Sigmoid colon (tissue), 7 donors: Measurements from ENCODE around the gene ZNF771. TPM values are rescaled to one million over a fixed set of nuclear protein-coding genes. Genes with fewer than 3 reads are reported as not detected.
A peak's percentile ranks its signal among the peaks of the same experiment; 100 is the strongest.

ENCODE experiments used
- DNase-seq: peaks from one replicate; pipeline ENCODE4 v3.0.0-alpha.2; 2019
- H3K27ac ChIP-seq, 4 donors: fragments of 200-600 bp; sonication (generic); one replicate each; pipeline ENCODE4 v1.5.1; 2016 to 2019; ENCODE audit warnings: mild to moderate bottlenecking in 1 of 4
- H3K27me3 ChIP-seq, 3 donors: fragments of 200-600 bp; sonication (generic); one replicate each; pipeline ENCODE4 v1.5.1; 2019; ENCODE audit warnings: mild to moderate bottlenecking in 1 of 3
- H3K36me3 ChIP-seq, 4 donors: fragments of 200-600 bp; sonication (generic); one replicate each; pipeline ENCODE4 v1.5.1; 2016 to 2019
- H3K4me1 ChIP-seq, 4 donors: fragments of 200-600 bp; sonication (generic); one replicate each; pipeline ENCODE4 v1.5.1; 2017 to 2019
- H3K4me3 ChIP-seq, 4 donors: fragments of 200-600 bp; sonication (generic); one replicate each; pipeline ENCODE4 v1.5.1; 2017 to 2019; ENCODE audit warnings: mild to moderate bottlenecking in 2 of 4, moderate library complexity in 1 of 4
- H3K9me3 ChIP-seq, 4 donors: fragments of 200-600 bp in 3 of 4; sonication (generic) in 3 of 4; one replicate each; pipeline versions ENCODE4 v1.5.1 to v1.6.1; 2013 to 2019
- EP300 ChIP-seq, 4 donors: sonication (generic); formaldehyde crosslinking; IDR thresholded peaks; one replicate each; pipeline ENCODE4 v1.6.1; 2017; ENCODE audit warnings: antibody characterized with exemption in 4 of 4
- POLR2A ChIP-seq, 2 donors: fragments of 450-650 bp; IDR thresholded peaks; one replicate each; pipeline ENCODE4 v1.6.1; 2016; ENCODE audit warnings: antibody characterized with exemption in 2 of 2, mild to moderate bottlenecking in 2 of 2, moderate library complexity in 2 of 2
- POLR2AphosphoS5 ChIP-seq, 4 donors: sonication (generic); formaldehyde crosslinking; IDR thresholded peaks; one replicate each; pipeline ENCODE4 v1.6.1; 2017; ENCODE audit warnings: antibody characterized with exemption in 4 of 4
- WGBS, 2 donors: extraction: QIAGEN DNeasy Blood & Tissue Kit; methylation state at CpG; one replicate each; pipeline ENCODE4 v1.1.7; 2013; 5-methylcytosine and 5-hydroxymethylcytosine counted together
- intact Hi-C: fragments of 100-400 bp; cut with DNase I; formaldehyde crosslinking; loops from one replicate; pipeline ENCODE4 v1.15.1; 2023
- polyA plus RNA-seq, 3 donors: library from polyadenylated mRNA; stranded (reverse); fragments of 200-250 nt; gene quantifications; one replicate each; pipeline ENCODE4 v1.2.3, GENCODE V29; 2013
- total RNA-seq, 4 donors: library from RNA; depleted of rRNA; stranded (reverse); fragments of >200 nt; gene quantifications; one replicate each; pipeline ENCODE4 v1.1.0, GENCODE V29; 2016
- TF ChIP-seq, protein P1 (sequence below), 4 experiments: fragments of 450-650 bp in 3 of 4; fragments of 200-600 bp in 1 of 4; IDR thresholded peaks; one replicate each; pipeline ENCODE4 v1.5.1; 2016 to 2019; ENCODE audit warnings: antibody characterized with exemption in 4 of 4, mild to moderate bottlenecking in 3 of 4, moderate library complexity in 2 of 4
- donor health status: healthy with polysubstance abuse.
- donor health status: Bipolar disorder and iron deficiency.
- donor health status: healthy.

The ZNF771 gene
- total and polyA plus RNA-seq, 7 donors = 2.5 to 30.7 (median 17.4) TPM

DNA sequence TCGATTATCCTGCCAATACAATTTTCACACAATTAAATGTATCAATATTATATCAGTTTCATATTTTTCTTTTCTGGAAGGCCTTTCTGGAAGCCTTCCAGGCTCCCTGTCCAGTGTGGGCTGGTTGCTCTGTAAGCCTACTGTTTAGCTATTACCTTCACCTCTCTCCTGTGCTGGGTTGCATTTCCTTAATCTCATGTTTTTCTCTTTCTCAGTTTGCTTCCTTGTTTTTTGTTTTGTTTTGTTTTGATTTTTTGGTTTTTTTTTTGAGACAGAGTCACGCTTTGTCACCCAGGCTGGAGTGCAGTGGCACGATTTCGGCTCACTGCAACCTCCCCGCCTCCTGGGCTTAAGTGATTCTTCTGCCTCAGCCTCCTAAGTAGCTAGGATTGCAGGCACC lies 31.4 kb downstream of the ZNF771 start:
- Histone ChIP-seq H3K27ac (no peak overlapping the region), H3K9me3 (no peaks in the 10 kb centered on the region), H3K27me3 (no peaks in the 10 kb centered on the region), H3K36me3 (peaks cover 0 to 12% (median 0%) of the 10 kb centered on the region in 4 donors), H3K4me1 (peaks cover 0 to 5% (median under 1%) of the 10 kb centered on the region in 4 donors), H3K4me3 (no peak overlapping the region)
- TF ChIP-seq POLR2A (IDR thresholded peaks at IDR 0.05) (no peak), POLR2AphosphoS5 (IDR thresholded peaks at IDR 0.05) (no peak), EP300 (IDR thresholded peaks at IDR 0.05) (no peak)
- TF ChIP-seq, protein P1, sequence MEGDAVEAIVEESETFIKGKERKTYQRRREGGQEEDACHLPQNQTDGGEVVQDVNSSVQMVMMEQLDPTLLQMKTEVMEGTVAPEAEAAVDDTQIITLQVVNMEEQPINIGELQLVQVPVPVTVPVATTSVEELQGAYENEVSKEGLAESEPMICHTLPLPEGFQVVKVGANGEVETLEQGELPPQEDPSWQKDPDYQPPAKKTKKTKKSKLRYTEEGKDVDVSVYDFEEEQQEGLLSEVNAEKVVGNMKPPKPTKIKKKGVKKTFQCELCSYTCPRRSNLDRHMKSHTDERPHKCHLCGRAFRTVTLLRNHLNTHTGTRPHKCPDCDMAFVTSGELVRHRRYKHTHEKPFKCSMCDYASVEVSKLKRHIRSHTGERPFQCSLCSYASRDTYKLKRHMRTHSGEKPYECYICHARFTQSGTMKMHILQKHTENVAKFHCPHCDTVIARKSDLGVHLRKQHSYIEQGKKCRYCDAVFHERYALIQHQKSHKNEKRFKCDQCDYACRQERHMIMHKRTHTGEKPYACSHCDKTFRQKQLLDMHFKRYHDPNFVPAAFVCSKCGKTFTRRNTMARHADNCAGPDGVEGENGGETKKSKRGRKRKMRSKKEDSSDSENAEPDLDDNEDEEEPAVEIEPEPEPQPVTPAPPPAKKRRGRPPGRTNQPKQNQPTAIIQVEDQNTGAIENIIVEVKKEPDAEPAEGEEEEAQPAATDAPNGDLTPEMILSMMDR (IDR thresholded peaks at IDR 0.05) = no peak
- intact Hi-C loops = no loop called here
- DNase-seq = no peak
- 89 to 94% methylated on average over 5 of the region's 5 CpGs for WGBS, 2 donors

DNA sequence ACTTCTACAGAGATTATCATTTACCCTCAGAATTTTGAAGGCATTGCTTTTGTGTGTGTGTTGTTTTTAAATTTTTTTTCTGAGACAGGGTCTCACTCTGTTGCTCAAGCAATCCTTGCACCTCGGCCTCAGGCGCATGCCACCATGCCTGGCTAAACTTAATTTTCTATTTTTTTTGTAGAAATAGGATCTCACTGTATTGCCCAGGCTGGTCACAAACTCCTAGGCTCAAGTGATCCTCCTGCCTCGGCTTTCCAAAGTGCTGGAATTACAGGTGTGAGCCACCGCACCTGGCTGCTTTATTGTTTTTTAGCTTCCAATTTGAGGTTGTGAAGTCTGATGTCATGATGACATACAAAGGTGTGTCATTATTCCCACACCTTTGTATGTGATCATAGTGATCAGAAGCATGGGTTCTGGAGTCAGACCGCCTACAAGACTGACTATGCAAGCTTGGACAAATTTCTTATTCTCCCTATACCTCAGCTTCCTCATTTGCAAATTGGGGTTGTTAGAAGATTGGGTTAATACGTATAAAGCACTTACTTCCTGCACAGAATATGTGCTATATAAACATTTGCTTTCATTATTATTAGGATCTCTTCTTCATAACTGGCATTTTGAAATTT lies 32.4 kb downstream of the ZNF771 start:
- Histone ChIP-seq H3K27ac (no peak overlapping the region), H3K4me1 (peaks cover 0 to 15% (median 9%) of the 10 kb centered on the region in 4 donors), H3K27me3 (no peaks in the 10 kb centered on the region), H3K9me3 (no peaks in the 10 kb centered on the region), H3K4me3 (no peak overlapping the region), H3K36me3 (peaks cover 0 to 19% (median 0%) of the 10 kb centered on the region in 4 donors)
- no peak for DNase-seq
- intact Hi-C loops = no loop called here
- WGBS, 2 donors = 53 to 63% methylated on average over 6 of the region's 6 CpGs
- TF ChIP-seq POLR2A (IDR thresholded peaks at IDR 0.05) (no peak), POLR2AphosphoS5 (IDR thresholded peaks at IDR 0.05) (no peak), EP300 (IDR thresholded peaks at IDR 0.05) (no peak)
- TF ChIP-seq, protein P1 (IDR thresholded peaks at IDR 0.05) = no peak

DNA sequence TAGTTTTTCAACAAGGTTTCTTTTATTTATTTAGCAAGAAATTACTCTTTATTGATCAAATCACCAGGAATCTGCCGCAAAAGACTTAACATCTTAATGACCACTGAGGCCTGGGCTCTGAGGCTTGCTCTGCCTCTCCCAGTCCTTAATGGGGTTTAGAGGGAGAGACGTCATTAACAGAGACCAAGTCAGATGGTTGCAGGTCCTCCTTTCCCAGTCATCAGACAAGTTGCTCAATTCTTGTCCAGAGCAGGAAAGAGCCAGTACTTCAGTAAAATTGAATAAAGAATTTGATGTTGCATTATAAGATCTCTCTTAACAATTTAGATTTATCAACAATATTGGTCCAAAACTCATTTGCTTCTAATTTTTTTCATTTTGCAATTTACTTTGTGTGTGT lies 36.2 kb downstream of the ZNF771 start:
- no peaks in the 10 kb centered on the region for H3K9me3 ChIP-seq
- no peaks in the 10 kb centered on the region for H3K27me3 ChIP-seq
- no peak overlapping the region for H3K27ac ChIP-seq
- peaks cover 0 to 22% (median 14%) of the 10 kb centered on the region in 4 donors for H3K4me1 ChIP-seq
- peaks cover 0 to 19% (median 0%) of the 10 kb centered on the region in 4 donors for H3K36me3 ChIP-seq
- DNase-seq = no peak
- H3K4me3 ChIP-seq = no peak overlapping the region
- intact Hi-C loops = no loop called here
- TF ChIP-seq POLR2AphosphoS5 (IDR thresholded peaks at IDR 0.05) (no peak), EP300 (IDR thresholded peaks at IDR 0.05) (no peak)
- TF ChIP-seq, protein P1 (IDR thresholded peaks at IDR 0.05) = no peak
- 90 to 93% methylated on average over 2 of the region's 2 CpGs for WGBS, 2 donors

DNA sequence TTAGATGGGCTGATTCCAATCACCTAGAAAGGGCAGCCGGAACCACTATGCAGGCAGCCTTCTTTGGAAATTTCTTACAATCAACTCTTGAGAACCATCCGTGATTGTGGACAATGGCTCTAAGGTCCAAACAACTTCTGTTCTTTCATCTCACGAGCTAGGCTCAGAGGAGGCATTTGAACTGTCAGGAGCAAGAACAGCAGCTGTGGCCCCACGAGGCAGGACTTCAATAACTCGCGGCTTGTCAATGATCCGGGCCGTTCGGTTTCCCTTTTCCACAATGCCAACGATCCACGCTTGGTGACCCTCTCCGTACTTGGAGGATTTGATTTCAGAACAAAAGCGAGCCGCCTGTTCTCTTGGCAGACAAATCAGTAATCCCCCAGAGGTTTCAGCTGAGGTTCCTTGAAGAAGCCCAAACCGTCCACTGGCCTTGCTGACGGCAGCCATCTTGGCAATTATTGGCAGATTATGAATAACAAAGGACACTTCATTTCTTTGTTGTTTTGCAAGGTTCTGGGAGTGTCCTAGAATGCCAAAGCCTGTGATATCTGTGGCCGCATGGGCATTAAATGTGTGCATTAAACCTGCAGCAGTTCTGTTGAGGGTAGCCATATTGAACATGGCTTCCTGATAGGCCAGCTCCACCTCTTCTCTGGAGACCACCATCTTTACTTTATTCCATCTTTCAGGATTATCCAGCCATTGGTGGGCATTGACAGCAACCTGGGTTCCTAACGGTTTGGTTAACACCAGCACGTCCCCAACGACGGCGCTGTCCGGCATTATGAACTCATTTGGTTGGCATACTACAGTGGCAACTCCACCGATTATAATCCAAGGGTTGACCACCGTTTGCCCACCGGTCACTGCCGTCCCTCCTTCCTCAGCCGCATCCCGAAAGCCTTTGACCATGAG lies 37.1 kb downstream of the ZNF771 start:
- peaks cover 0 to 19% (median 0%) of the 10 kb centered on the region in 4 donors for H3K36me3 ChIP-seq
- no peaks in the 10 kb centered on the region for H3K9me3 ChIP-seq
- H3K4me1 ChIP-seq = peaks cover 0 to 22% (median 14%) of the 10 kb centered on the region in 4 donors
- TF ChIP-seq POLR2A (IDR thresholded peaks at IDR 0.05) (no peak), EP300 (IDR thresholded peaks at IDR 0.05) (no peak), POLR2AphosphoS5 (IDR thresholded peaks at IDR 0.05) (no peak)
- TF ChIP-seq, protein P1 (IDR thresholded peaks at IDR 0.05) = no peak
- H3K27ac ChIP-seq = peak overlapping the region; percentile 90 to 99 (median 96)
- 82 to 94% methylated on average over 29 of the region's 29 CpGs for WGBS, 2 donors
- peak overlapping the region; percentile 69 to 99 (median 80) for H3K4me3 ChIP-seq
- no peak for DNase-seq
- intact Hi-C loops = loop anchor here (5.0 kb wide), 1 partner anchor 83 kb away; the partner anchor contains the start of gene ZNF768
- H3K27me3 ChIP-seq = no peaks in the 10 kb centered on the region
